GM20000 (cell line): Measurements from ENCODE around the gene TMEM163.

Experiments used
- DNase-seq: peaks from one replicate; pipeline ENCODE4 v3.0.0; 2012; ENCODE audit warnings: low spot score
- TF ChIP-seq, protein P1 (sequence below): IDR thresholded peaks from 2 replicates; pipeline ENCODE4 v1.5.1; 2012; ENCODE audit warnings: mild to moderate bottlenecking, control low read depth; ENCODE audit errors: extremely low read depth, missing control alignments

TMEM163 gene

DNA sequence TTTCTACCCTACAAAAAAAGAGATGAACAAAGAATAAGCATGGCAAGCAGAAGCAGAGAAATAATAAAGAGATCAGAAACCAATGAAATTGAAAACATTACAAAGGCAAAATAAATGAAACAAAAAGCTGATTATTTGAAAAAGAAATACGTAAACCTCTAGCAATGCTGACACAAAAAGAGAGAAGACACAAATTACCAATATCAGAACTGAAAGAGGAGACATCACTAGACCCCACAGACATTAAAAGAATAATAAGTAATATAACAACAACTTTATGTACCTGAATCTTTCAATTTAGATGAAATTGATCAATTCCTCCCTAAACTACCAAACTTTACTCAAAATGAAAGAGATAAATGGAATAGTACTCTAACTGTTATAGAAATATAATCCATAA lies 75.9 kb downstream of the TMEM163 start:
- TF ChIP-seq, protein P1, sequence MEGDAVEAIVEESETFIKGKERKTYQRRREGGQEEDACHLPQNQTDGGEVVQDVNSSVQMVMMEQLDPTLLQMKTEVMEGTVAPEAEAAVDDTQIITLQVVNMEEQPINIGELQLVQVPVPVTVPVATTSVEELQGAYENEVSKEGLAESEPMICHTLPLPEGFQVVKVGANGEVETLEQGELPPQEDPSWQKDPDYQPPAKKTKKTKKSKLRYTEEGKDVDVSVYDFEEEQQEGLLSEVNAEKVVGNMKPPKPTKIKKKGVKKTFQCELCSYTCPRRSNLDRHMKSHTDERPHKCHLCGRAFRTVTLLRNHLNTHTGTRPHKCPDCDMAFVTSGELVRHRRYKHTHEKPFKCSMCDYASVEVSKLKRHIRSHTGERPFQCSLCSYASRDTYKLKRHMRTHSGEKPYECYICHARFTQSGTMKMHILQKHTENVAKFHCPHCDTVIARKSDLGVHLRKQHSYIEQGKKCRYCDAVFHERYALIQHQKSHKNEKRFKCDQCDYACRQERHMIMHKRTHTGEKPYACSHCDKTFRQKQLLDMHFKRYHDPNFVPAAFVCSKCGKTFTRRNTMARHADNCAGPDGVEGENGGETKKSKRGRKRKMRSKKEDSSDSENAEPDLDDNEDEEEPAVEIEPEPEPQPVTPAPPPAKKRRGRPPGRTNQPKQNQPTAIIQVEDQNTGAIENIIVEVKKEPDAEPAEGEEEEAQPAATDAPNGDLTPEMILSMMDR, result no peak
- no peak for DNase-seq

DNA sequence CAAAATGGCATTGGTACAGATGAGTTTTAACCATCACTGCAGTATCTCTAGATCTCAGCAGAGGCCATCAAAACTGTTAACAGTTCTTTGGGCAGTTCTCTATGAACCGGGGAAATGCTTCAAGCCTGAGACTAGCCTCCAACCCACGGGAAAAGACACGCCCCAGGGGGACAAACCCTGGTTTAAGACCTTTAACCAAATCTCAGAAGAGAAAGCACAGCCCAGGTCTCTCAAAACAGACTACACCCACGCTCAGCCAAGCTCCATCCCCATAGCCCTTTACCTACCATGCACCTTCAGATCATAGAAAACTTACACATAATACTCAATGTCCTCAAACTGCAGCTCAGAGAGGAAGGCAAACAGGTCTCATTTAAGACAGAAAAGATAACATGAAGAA lies 78.3 kb downstream of the TMEM163 start:
- TF ChIP-seq, protein P1, result no peak

DNA sequence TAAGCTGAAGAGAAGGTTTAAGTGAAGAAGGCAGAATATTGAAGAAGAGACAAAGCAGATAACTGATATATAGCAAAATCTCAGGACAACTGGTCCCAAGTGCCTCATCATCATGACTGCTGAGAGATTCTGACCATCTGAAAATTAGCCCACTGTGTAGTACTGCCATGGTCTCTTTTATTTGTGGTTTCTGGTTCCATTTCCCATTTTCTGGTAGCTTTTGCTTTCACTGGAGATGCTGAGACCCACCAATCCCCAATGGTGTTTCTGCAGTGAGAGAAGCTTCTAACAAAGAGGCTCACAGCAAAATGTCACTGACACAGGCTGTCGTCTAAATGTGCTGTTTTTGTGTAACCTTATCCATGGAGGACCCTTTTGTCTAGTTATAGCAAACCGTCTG lies 79.5 kb downstream of the TMEM163 start:
- TF ChIP-seq, protein P1, result no peak
- DNase-seq, result no peak

More for the DNA sequence above, 78.3 kb downstream of the TMEM163 start:
- DNase-seq, result no peak

DNA sequence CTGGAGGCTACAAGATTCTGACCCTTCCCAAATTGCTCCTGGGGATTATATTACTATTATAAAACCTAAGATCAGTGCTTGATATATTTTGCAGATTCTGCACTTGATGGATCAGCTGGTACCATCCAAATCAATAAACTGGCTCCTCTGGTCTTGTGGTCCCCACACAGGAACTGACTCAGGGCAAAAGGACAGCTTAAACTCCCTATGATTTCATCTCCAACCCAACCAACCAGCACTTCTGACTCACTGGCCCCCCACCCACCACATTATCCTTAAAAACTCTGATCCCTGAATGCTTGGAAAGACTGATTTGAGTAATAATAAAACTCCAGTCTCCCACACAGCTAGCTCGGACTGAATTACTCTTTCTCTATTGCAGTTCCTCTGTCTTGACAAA lies 82.1 kb downstream of the TMEM163 start:
- DNase-seq, result no peak
- TF ChIP-seq, protein P1, result no peak

DNA sequence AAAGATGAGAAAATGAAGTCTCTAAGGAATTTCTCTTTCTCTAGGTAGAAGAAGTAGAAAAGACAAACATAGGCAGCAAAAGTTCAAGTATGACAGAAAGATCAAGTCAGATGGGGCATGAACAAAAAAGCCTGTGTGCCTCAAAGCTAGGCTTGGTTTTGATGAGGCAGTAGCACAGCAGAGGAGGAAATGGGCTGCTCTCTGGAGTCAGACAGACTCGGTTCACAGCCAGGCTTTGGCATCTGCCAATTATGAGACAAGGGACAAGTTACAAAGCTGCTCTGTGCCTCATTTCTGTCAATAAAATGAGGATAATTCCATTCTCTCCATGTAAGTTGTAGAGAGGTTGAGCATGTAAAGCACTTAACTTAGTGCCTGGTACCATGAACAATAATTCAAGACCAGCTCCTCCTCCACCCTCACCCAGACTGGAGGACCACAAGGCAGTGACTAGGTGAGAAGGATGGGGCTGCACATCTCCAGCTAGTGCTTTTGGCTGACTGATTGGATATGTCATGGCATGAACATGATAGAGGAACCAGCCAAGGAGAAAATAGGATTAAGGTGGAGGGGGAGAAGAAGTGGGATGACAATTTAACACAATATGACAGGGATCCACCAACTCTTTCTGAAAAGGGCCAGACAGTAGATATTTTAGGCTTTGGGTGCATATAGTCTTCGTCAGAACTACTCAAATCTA lies 84.6 kb downstream of the TMEM163 start:
- TF ChIP-seq, protein P1, result no peak
- no peak for DNase-seq

DNA sequence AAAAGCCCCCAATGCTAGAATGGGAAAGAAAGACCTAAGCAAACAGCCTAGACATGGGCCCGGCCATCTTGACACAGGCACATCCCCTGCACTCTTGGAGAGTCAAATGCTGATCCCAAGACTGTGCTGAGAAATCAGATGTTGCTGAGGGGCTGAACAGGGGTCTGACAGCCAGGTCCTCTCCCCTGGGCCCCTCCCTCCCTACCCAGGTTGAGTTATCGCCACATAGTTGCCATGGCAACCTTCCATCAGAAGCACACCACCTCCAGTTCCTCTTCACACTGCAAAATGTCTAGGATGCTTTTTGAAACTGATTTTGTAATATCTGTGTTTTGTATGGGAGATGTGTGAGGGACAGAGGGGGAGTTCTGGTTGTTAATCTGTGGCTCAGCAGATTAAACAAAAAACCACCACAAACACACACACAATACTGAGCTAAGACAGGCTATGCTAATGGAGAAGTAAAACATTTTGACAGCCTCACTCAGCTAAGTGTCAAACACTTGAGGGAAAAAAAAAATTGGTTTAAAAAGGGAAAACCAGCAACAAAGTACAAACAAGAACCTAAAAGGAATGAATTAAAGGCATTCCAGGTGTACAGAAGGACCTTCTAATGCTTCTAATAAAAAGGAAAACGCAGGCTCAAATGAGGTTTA lies 88.2 kb downstream of the TMEM163 start:
- TF ChIP-seq, protein P1, result no peak
- no peak for DNase-seq

DNA sequence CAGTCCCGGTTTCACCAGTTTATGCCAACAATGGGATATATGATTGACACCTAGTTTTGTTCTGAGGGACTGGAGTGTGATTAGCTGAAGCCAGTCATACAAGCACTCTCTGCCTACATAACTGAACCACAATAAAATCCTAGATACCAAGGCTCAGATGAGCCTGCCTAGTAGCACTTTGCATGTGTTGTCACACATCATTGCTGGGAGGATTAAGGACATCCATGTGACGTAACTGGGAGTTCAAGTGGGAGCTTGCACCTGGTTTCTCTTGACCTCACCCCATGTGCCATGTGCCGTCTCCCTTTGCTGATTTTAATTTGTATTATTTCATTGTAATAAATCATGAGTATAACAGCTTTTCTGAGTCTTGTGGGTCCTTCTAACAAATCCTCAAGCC lies 90.3 kb downstream of the TMEM163 start:
- no peak for DNase-seq
- TF ChIP-seq, protein P1, result no peak
